ENCODE results near the gene DCAF5.
"Not testable (repeated sequence)": the region's sequence is repeated elsewhere in the genome, so short reads cannot be mapped to it uniquely, and the experiment has no call there.

The DCAF5 gene

GRCh38 chr14:69101331-69101826 lies 51.5 kb downstream of the DCAF5 start:
- peak; percentile 93 for DNase-seq (ENCODE audit: low read depth)

DNA sequence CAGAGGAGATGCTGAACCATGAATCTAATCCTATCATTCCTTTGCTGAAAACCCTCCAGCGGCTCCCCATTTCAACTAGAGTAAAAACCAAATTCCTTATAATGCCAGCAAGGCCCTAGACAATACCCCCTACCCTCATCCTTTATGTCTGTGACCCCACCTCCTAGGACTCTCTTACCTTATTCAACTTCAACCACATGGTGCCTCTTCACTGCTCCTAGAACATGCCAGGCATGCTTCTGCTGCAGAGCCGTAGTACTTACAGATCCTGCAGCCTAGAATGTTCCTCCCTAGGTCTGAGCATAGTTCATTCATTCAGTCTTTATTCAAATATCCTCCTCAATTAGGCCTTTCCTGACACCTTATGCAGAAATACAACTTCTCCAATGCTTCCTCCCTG lies 54.9 kb downstream of the DCAF5 start:
- DNase-seq (ENCODE audit: low read depth) = no peak

DNA sequence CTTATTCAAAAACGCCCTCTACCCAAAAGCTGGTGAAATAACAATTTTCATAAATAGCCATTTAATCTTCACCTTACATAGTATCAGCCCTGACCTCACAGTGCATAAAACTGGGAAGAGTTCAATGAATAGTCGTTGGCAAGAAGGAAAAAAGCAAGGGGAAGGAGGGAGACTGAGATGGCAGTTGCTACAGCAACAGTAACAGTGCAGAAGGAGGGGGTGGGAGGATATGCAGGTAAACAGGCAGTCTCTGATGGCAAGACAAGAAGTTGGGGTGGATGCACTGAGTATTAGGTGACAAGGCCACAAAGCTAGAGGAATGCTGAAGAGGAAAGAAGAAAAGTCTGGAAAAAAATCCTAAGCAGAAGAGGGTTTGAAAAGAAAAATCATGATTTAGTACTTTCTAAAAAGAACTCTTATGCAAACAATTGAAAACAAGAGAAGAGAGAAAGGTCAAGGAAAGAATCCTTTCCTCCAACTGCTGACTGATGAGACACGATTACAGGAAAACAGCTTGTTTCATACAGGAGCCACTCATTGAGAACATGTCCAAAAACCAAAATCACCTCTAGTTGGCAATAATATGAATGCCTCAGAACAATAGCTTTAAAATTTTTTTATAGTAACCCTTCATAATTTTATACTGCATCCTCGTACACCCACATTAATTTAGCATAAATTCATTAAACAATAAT lies 56.0 kb downstream of the DCAF5 start:
- peak; percentile 46 for DNase-seq (ENCODE audit: low read depth)

GRCh38 chr14:69096246-69096645 lies 56.7 kb downstream of the DCAF5 start:
- DNase-seq (ENCODE audit: low read depth) = no peak

GRCh38 chr14:69094481-69094880 lies 58.4 kb downstream of the DCAF5 start:
- DNase-seq (ENCODE audit: low read depth) = no peak

- peak; percentile 66 for DNase-seq (ENCODE audit: low read depth)
Measured at GRCh38 chr14:69093631-69094421, 59.1 kb downstream of the DCAF5 start.

DNA sequence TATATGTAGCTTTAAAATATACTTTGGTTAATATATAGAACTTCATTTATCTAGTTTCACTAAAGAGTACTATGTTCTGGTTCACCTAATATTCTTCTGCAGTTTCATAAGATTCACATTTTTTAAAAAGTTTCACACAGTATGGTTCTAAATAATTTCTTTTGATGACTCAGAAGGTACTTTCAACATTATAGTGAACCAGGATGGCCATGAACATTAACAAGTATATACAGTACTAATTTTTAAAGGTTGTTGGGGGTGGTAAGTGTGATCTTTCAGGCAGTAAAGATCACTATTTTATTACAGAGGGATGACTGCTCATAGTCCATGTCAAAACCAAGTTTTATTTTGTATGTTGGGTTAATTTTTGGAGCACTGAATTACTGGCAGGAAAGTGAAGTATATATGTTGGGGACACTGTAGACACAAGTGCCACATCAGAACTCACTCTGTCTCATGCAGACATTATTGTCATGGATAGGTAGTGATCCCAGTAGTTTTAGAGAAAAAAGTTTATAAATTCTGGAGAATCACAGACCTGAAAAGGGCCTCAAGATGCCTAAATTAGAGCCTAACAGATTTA lies 60.0 kb downstream of the DCAF5 start:
- DNase-seq (ENCODE audit: low read depth) = peak; percentile 55

GRCh38 chr14:69091695-69092094 lies 61.2 kb downstream of the DCAF5 start:
- no peak for DNase-seq (ENCODE audit: low read depth)

DNA sequence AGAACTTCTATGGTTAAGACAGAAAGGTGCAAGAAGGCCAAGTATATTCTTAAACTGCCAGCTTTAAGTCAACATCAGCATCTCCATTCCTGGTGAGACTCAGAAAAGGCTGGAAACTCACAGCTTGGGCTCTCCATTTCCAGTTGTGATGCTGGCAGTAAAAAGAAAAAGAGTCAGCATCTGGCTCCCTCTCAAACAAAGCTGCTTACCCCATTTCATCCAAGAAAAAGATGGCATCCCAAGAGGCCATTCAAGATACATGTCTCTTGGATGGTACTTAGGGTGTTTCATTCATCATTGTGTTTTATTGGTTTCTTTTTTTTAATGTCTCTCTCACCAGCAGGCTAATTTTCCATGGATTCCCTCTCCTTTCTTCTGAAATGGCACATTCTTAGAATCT lies 61.9 kb downstream of the DCAF5 start:
- no peak for DNase-seq (ENCODE audit: low read depth)

- DNase-seq (ENCODE audit: low read depth) = peak; percentile 58
Measured at GRCh38 chr14:69090187-69090789, 62.6 kb downstream of the DCAF5 start.

GRCh38 chr14:69089046-69089445 lies 63.9 kb downstream of the DCAF5 start:
- DNase-seq (ENCODE audit: low read depth) = no peak

DNA sequence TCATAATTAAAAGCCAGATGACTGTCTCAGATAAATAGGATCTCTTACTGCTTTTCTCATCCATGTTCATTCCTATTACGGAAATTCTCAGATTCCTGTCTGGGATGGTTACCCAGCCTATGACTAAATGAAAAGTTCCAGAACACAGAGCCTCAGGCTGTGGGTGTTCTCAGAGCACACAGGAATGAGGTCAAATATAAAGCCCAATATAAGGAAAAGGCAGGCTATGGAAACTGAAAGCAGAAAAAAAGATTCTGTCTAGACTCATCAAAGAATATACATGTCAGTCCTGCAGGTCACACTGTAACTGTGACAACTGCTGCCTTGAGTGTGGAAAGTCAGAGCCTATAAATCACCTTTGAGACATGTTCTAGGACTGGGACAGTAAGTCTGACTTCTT lies 64.3 kb downstream of the DCAF5 start:
- DNase-seq (ENCODE audit: low read depth) = peak; percentile 81

DNA sequence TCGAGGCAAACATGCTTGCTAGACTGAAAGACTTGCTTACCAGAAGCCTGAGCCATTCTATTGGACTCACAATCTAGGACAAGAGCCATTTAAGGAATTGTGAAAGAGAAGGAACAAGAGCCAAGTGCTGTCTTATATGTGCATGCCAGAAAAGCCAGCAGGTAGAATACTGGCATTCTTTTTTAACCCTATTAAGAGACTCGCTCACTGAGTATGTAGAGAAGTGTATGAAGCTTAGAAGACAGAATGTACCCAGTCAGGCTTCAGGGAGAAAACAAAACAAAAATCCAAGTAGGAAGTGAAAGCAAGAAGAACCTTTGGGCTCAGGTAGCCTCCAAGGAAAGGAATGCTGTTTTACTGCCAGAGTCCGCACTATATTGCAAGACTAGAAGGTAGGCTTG lies 65.9 kb downstream of the DCAF5 start:
- peak; percentile 60 for DNase-seq (ENCODE audit: low read depth)

DNA sequence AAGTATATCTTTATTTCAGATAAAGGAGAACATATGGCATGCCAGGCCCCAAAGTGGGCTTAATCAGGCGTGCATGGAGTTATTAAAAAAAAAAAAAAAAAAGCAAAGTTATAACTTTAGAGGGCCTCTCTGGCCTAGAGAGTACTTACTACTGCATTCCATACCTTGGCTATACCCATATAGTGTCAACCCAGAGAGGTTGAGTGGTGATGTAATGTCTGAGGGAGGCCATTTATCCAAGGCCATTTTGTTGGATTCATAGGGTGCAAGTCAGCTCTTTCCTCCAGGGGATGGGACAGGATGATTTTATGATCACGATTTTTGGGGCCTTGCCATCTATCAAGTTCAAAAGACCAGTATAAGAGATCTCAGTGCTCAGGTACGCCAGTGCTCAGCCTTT lies 66.4 kb downstream of the DCAF5 start:
- DNase-seq (ENCODE audit: low read depth) = no peak

DNA sequence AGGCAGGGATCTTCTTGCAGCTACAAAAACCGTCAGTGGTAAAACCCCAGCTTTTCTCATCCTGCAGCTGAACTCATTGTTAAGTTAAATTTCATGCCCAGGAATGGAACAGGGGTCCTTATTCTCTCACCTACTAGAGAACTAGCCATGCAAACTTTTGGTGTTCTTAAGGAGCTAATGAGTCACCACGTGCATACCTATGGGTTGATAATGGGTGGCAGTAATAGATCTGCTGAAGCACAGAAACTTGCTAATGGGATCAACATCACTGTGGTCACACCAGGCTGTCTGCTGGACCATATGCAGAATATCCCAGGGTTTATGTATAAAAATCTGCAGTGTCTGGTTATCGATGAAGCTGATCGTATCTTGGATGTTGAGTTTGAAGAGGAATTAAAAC lies 68.9 kb downstream of the DCAF5 start:
- no peak for DNase-seq (ENCODE audit: low read depth)

DNA sequence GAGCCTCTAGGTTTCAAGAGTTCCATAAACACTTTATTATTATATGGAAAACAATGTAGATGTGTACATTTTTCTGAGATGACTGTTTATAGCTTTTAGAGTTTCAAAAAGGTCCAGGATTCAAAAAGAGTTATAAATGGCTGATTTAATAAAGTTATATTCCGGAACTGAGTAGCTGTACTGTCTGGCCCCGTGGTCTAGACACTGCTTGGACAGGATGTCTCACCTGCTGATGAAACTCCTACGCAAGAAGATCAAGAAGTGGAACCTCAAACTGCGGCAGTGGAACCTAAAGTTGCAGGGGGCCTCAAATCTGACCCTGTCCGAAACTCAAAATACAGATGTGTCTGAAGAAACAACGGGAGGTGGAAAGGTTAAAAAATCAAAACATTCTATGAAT lies 69.7 kb downstream of the DCAF5 start:
- no peak for DNase-seq (ENCODE audit: low read depth)

- peak; percentile 42 for DNase-seq (ENCODE audit: low read depth)
Measured at GRCh38 chr14:69081271-69081670, 71.6 kb downstream of the DCAF5 start.

GRCh38 chr14:69079747-69080146 lies 73.2 kb downstream of the DCAF5 start:
- no peak for DNase-seq (ENCODE audit: low read depth)

DNA sequence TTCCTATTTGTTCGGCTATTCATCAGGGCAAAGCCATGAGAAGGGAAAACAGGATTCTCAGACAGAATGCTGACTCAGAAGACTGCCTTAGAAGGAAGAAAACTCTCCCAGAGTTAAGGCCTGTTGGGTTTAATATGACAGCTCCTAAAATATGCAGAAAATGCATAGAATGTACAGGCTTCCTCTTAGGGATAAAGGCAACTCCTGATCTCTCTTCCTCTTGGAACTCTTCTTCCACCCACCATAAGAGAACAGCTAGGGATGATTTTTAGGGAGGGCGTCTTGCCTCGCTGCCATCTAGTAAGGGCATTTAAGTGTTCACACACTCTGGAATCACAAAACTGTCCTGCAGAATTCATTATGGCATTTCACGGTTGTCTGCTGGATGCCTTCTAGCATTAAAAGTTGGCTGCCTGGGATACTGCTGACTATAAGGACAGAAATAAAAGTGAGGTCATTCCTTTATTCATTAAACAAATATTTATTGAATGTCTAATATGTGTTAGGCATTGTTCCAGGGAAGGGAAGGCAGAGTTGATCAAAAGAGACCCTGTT lies 73.7 kb downstream of the DCAF5 start:
- DNase-seq (ENCODE audit: low read depth) = peak; percentile 86

DNA sequence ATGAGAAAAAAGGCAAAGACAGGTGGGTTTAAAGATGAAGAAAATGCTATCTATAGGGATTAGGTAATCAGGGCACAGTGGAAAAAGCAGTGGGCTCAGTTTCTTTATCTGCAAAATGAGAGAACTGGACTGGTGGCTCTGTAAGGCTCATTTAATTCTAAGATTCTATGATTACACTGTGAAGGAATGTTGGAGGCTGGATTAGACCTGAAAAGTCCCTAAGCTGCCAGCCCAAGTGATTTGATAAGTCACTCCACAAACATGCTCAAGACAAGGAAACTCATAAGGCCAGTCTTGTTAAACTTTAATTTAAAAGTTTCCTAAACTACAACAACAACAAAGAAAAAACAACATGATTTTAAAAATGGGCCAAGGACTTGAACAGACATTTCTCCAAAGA lies 75.1 kb downstream of the DCAF5 start:
- peak; percentile 95 for DNase-seq (ENCODE audit: low read depth)

GRCh38 chr14:69077185-69077584 lies 75.7 kb downstream of the DCAF5 start:
- not testable (repeated sequence) for DNase-seq (ENCODE audit: low read depth)

- DNase-seq (ENCODE audit: low read depth) = no peak
Measured at GRCh38 chr14:69076341-69076740, 76.6 kb downstream of the DCAF5 start.

All from iris pigment epithelial cell (primary cell).